Fibroblast of villous mesenchyme (primary cell): ENCODE data around the gene ZNF76. TPM values are rescaled to one million over a fixed set of nuclear protein-coding genes. Genes with fewer than 3 reads are reported as not detected.

Experiments
- DNase-seq: peaks from one replicate; pipeline ENCODE4 v3.0.0-alpha.2; 2010; ENCODE audit warnings: low read depth
- H3K4me3 ChIP-seq: 2 replicates; pipeline ENCODE4 v1.5.1; 2011; ENCODE audit warnings: low read depth, mild to moderate bottlenecking, low read length
- CTCF ChIP-seq: IDR thresholded peaks from 2 replicates; pipeline ENCODE4 v1.5.1; 2012; ENCODE audit warnings: low read depth, mild to moderate bottlenecking, low read length; ENCODE audit not compliant: insufficient read depth
- total RNA-seq: library from RNA; depleted of rRNA; stranded (reverse); fragments of >200 nt; gene quantifications from 2 replicates; pipeline ENCODE4 v1.2.3, GENCODE V29; 2012

The ZNF76 gene
- total RNA-seq, 1 donor, result 14.2 TPM

GRCh38 chr6:35242906-35243305, 16.6 kb upstream of the ZNF76 start:
- TF ChIP-seq CTCF, result no peak
- DNase-seq, result no peak
- H3K4me3 ChIP-seq, result no peak overlapping the region

GRCh38 chr6:35243386-35243958, 16.1 kb upstream of the ZNF76 start:
- no peak for TF ChIP-seq CTCF
- H3K4me3 ChIP-seq, result no peak overlapping the region
- no peak for DNase-seq

- no peak for TF ChIP-seq CTCF
- no peak overlapping the region for H3K4me3 ChIP-seq
- no peak for DNase-seq
Measured at GRCh38 chr6:35244551-35244950, 15.0 kb upstream of the ZNF76 start.

GRCh38 chr6:35247642-35248231, 11.8 kb upstream of the ZNF76 start:
- no peak overlapping the region for H3K4me3 ChIP-seq
- TF ChIP-seq CTCF, result no peak
- no peak for DNase-seq

GRCh38 chr6:35248300-35248699, 11.2 kb upstream of the ZNF76 start:
- DNase-seq, result no peak
- TF ChIP-seq CTCF, result no peak
- no peak overlapping the region for H3K4me3 ChIP-seq

GRCh38 chr6:35248965-35249364, 10.6 kb upstream of the ZNF76 start:
- DNase-seq, result no peak
- no peak overlapping the region for H3K4me3 ChIP-seq
- TF ChIP-seq CTCF, result no peak

GRCh38 chr6:35251949-35252348, 7.6 kb upstream of the ZNF76 start:
- DNase-seq, result no peak
- no peak overlapping the region for H3K4me3 ChIP-seq
- no peak for TF ChIP-seq CTCF
